C4-2B (cell line): ENCODE measurements around the gene NHSL2.

Experiments used
- CTCF ChIP-seq: fragments of 450-650 bp; conservative IDR thresholded peaks from 2 replicates; pipeline ENCODE4 v1.5.1; 2017; ENCODE audit warnings: mild to moderate bottlenecking
- ZFX ChIP-seq: fragments of 450-650 bp; IDR thresholded peaks from 2 replicates; pipeline ENCODE4 v1.6.1; 2017

GRCh38 chrX:71922686-71923085 is 12.0 kb downstream of the NHSL2 start:
- TF ChIP-seq CTCF (no peak), ZFX (no peak)
